Panc1 (cell line): ENCODE measurements around the gene ANO2. TPM values are rescaled to one million over a fixed set of nuclear protein-coding genes. Genes with fewer than 3 reads are reported as not detected.

Experiments
- ATAC-seq: fragments of 200-7000 bp; cut with Tn5 transposase; 2 replicates; pipeline ENCODE4 v1.9.1; 2020; ENCODE audit warnings: mild to moderate bottlenecking, moderate library complexity
- BruUV-seq: library from RNA; stranded (reverse); fragments of 400-500 nt; replicated peaks from 2 replicates; lab custom pipeline; 2021; lab: Mats Ljungman, UMichigan
- CTCF ChIA-PET: fragments of 300-600 bp; sonication (Branson Sonifier 250); formaldehyde crosslinking; loops from one replicate; lab custom pipeline; 2022; ENCODE audit warnings: antibody characterized with exemption; lab: Charles Lee
- POLR2A ChIA-PET: fragments of 300-600 bp; sonication (Branson Sonifier 250); formaldehyde crosslinking; loops from one replicate; lab custom pipeline; 2022; ENCODE audit warnings: antibody characterized with exemption; lab: Charles Lee
- DNase-seq: peaks from one replicate; pipeline ENCODE4 v3.0.0-alpha.2; 2010; ENCODE audit warnings: low read depth, low spot score
- H3K27ac ChIP-seq: 2 replicates; pipeline ENCODE4 v1.5.1; 2011; ENCODE audit warnings: mild to moderate bottlenecking, low read length, inconsistent platforms
- H3K27me3 ChIP-seq: fragments of 200-500 bp; sonication (Bioruptor generic); 2 replicates; pipeline ENCODE4 v1.6.0; 2014; ENCODE audit warnings: low read length, inconsistent platforms; ENCODE audit not compliant: control insufficient read depth, insufficient read depth
- H3K36me3 ChIP-seq: fragments of 200-500 bp; sonication (Bioruptor generic); 2 replicates; pipeline ENCODE4 v1.5.1; 2014; ENCODE audit warnings: inconsistent platforms, mild to moderate bottlenecking, low read length, moderate library complexity; ENCODE audit not compliant: control insufficient read depth, insufficient read depth
- H3K4me1 ChIP-seq: 2 replicates; pipeline ENCODE4 v1.5.1; 2011; ENCODE audit warnings: inconsistent platforms, mild to moderate bottlenecking, low read length, moderate library complexity; ENCODE audit not compliant: control insufficient read depth, insufficient read depth
- H3K4me3 ChIP-seq, 2 experiments: 2 replicates each; pipeline ENCODE4 v1.5.1; 2011 to 2012; ENCODE audit warnings: low read depth in 2 of 2, low read length in 2 of 2, mild to moderate bottlenecking in 2 of 2, inconsistent platforms in 1 of 2, moderate library complexity in 1 of 2
- H3K9me3 ChIP-seq: fragments of 200-500 bp; sonication (Bioruptor generic); 2 replicates; pipeline ENCODE4 v1.5.1; 2014; ENCODE audit warnings: low read depth, mild to moderate bottlenecking, inconsistent platforms, low read length, moderate library complexity; ENCODE audit not compliant: control insufficient read depth, insufficient read depth
- CTCF ChIP-seq: fragments of 450-650 bp; IDR thresholded peaks from 2 replicates; pipeline ENCODE4 v1.5.1; 2017; ENCODE audit warnings: mild to moderate bottlenecking
- POLR2AphosphoS5 ChIP-seq: IDR thresholded peaks from 2 replicates; pipeline ENCODE4 v1.6.1; 2012; ENCODE audit warnings: mild to moderate bottlenecking, low read depth, low read length, moderate library complexity
- REST ChIP-seq, 2 experiments: IDR thresholded peaks; 2 replicates each; pipeline ENCODE4 v1.6.1; 2011 to 2012; ENCODE audit warnings: low read depth in 2 of 2, control low read depth in 1 of 2, low read length in 1 of 2, mild to moderate bottlenecking in 1 of 2, moderate library complexity in 1 of 2; ENCODE audit not compliant: insufficient read depth in 1 of 2
- SIN3A ChIP-seq: IDR thresholded peaks from 2 replicates; pipeline ENCODE4 v1.6.1; 2012; ENCODE audit warnings: low read depth, mild to moderate bottlenecking, low read length, moderate library complexity, borderline replicate concordance; ENCODE audit not compliant: insufficient read depth
- TCF7L2 ChIP-seq: IDR thresholded peaks from 2 replicates; pipeline ENCODE4 v1.6.1; 2011; ENCODE audit warnings: mild to moderate bottlenecking, low read depth, low read length, inconsistent platforms
- in situ Hi-C: cut with HindIII; loops from 2 replicates; pipeline ENCODE4 v1.10.0; 2016; ENCODE audit warnings: low sequenced_read_pairs, low pct_unique_long_range_greater_than_20kb
- intact Hi-C: fragments of 100-400 bp; cut with micrococcal nuclease; formaldehyde crosslinking; loops from one replicate; pipeline ENCODE4 v1.10.0; 2022; ENCODE audit not compliant: unreplicated experiment
- total RNA-seq: library from RNA; stranded (reverse); gene quantifications from one replicate; pipeline ENCODE4 v1.2.1, GENCODE V29; 2021; ENCODE audit not compliant: unreplicated experiment

ANO2 gene
- total RNA-seq, 1 experiment from 2014 or later, result not detected

GRCh38 chr12:5588591-5588990 lies 356.5 kb downstream of the ANO2 start:
- Histone ChIP-seq H3K27me3 (no peaks in the 10 kb centered on the region), H3K4me3 (no peak overlapping the region), H3K9me3 (no peaks in the 10 kb centered on the region), H3K36me3 (no peaks in the 10 kb centered on the region), H3K27ac (no peak overlapping the region), H3K4me1 (no peaks in the 10 kb centered on the region)
- CTCF ChIA-PET, result no interaction called here
- TF ChIP-seq TCF7L2 (no peak), POLR2AphosphoS5 (no peak), REST (IDR thresholded peaks at IDR 0.05; ENCODE audit: insufficient read depth in 1 of 2, low read depth in 2 of 2, low read length in 1 of 2) (no peak), SIN3A (no peak), CTCF (no peak)
- intact Hi-C loops (no loop called here), in situ Hi-C loops (no loop called here)
- DNase-seq (no peak), ATAC-seq (no peak)
- no TSS peak for BruUV-seq
- POLR2A ChIA-PET, result no interaction called here

- no TSS peak for BruUV-seq
- no peak for TF ChIP-seq POLR2AphosphoS5
- TF ChIP-seq CTCF, result no peak
- no peak for TF ChIP-seq TCF7L2
- TF ChIP-seq SIN3A, result no peak
- TF ChIP-seq REST (IDR thresholded peaks at IDR 0.05; ENCODE audit: insufficient read depth in 1 of 2, low read depth in 2 of 2, low read length in 1 of 2), result no peak
- ATAC-seq (no peak), DNase-seq (no peak)
- ChIA-PET CTCF (no interaction called here), POLR2A (no interaction called here)
- Histone ChIP-seq H3K27ac (no peak overlapping the region), H3K4me1 (no peaks in the 10 kb centered on the region), H3K9me3 (no peaks in the 10 kb centered on the region), H3K4me3 (no peak overlapping the region), H3K27me3 (no peaks in the 10 kb centered on the region), H3K36me3 (no peaks in the 10 kb centered on the region)
- intact Hi-C loops, result no loop called here
- in situ Hi-C loops, result no loop called here
These were observed 356.9 kb downstream of the ANO2 start for GRCh38 chr12:5588176-5588575.
